GM13977 (cell line): ENCODE results near the gene DUSP5.

Experiments used
- DNase-seq: peaks from one replicate; pipeline ENCODE4 v3.0.0; 2012; ENCODE audit warnings: low spot score
- CTCF ChIP-seq: IDR thresholded peaks from 2 replicates; pipeline ENCODE4 v1.5.1; 2012; ENCODE audit warnings: mild to moderate bottlenecking, control low read depth; ENCODE audit not compliant: insufficient read depth; ENCODE audit errors: extremely low read depth, missing control alignments
- in situ Hi-C: fragments of 300-500 bp; cut with MboI; formaldehyde crosslinking; loops from one replicate; pipeline ENCODE4 v1.12.0; 2022; ENCODE audit warnings: low sequenced_read_pairs, low pct_unique_long_range_greater_than_20kb, mixed read lengths, inconsistent platforms; ENCODE audit not compliant: unreplicated experiment

The DUSP5 gene

GRCh38 chr10:110497438-110498086 lies at the start of gene DUSP5:
Gene DUSP5 (plus strand): TSS chr10:110497907. CDS start chr10:110498122, 215 bp downstream.
- TF ChIP-seq CTCF = no peak
- peak; percentile 98 for DNase-seq
- in situ Hi-C loops = no loop called here

GRCh38 chr10:110448682-110449418 lies 48.9 kb upstream of the DUSP5 start:
- in situ Hi-C loops = no loop called here
- TF ChIP-seq CTCF = no peak
- DNase-seq = no peak

DNA sequence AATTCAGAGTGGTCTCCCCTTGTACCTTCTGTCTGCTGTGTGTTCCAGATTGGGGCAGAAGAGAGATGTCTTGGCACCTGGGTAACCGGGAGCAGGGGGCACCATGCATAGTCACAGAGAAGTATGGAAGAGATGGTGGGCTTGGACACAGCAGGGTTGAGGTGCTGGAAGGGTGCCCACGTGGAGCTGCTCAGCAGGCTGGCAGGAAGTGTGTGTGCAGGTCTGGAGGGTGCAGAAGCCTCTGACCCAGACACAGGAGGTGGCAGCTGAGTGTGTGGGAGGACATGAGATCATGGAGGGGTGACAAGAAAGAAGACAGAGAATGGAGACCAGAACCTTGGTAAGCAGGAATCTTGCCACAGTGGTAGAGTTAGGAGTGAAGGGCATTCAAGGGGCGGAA lies 42.3 kb upstream of the DUSP5 start:
- DNase-seq = no peak
- no peak for TF ChIP-seq CTCF

GRCh38 chr10:110456046-110456445 lies 41.7 kb upstream of the DUSP5 start:
- no peak for DNase-seq
- in situ Hi-C loops = no loop called here
- no peak for TF ChIP-seq CTCF

More for the DNA sequence above, 42.3 kb upstream of the DUSP5 start:
- in situ Hi-C loops = no loop called here

DNA sequence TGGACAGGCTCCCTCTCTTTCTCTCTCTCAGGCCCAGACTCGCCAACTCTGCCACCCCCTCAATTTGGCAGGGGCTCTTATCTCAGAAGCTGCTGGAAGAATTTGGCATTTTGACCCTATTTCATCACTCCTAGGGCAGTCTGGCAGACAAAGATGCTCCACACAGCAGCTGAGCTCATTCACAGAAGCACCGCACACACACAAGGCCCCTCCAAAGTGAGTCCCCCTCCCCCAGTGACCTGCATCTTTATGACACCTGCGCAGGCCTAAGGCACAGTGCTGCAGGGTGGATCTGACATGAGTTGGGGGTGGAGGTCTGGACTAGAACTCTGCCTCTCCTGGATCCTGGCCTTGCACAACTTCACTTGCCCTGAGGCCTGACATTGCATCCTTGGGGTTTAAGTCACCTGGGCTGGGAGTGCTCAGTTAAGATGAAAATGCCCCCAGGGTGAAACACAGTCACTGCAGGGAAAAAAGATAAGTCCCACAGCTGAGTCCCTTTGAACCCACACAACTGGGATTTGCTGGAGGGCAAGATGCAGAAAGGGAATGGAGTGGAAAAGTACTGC lies 41.1 kb upstream of the DUSP5 start:
- in situ Hi-C loops = no loop called here
- no peak for TF ChIP-seq CTCF
- no peak for DNase-seq

DNA sequence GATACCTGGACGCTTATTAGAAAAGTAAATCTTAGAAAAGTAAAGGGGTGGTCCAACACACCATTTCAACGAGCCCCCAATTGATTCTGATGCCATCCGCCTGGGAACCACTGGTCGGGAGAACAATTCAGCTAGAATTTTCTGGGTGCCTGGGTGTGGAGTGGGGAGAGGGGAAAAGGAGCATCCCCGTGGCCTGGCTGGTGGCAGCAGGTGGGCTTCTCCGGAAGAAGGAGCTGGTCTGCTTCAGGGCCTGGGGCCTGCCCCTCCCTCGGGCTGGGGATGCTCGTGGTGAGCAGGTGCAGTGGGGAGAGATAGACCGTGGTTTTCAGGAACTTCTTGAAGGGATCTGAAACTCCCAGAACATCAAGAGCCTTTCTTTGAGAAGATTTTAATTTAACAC lies 39.9 kb upstream of the DUSP5 start:
- no peak for DNase-seq
- no peak for TF ChIP-seq CTCF
- in situ Hi-C loops = no loop called here
